Transverse colon (tissue), 4 donors: ENCODE data around the gene FAAH.

Experiments used
- POLR2AphosphoS5 ChIP-seq, 3 donors: sonication (generic); formaldehyde crosslinking; IDR thresholded peaks; one replicate each; pipeline ENCODE4 v1.6.1; 2016; ENCODE audit warnings: antibody characterized with exemption in 3 of 3
- TF ChIP-seq, protein P1 (sequence below), 5 experiments: fragments of 200-600 bp in 3 of 5; fragments of 450-650 bp in 2 of 5; sonication (generic) in 3 of 5; IDR thresholded peaks; 1 replicate in 2 of 5; 2 replicates in 3 of 5; pipeline ENCODE4 v1.5.1; 2016 to 2017; ENCODE audit warnings: antibody characterized with exemption in 5 of 5, inconsistent platforms in 3 of 5, mild to moderate bottlenecking in 2 of 5, moderate library complexity in 1 of 5

DNA sequence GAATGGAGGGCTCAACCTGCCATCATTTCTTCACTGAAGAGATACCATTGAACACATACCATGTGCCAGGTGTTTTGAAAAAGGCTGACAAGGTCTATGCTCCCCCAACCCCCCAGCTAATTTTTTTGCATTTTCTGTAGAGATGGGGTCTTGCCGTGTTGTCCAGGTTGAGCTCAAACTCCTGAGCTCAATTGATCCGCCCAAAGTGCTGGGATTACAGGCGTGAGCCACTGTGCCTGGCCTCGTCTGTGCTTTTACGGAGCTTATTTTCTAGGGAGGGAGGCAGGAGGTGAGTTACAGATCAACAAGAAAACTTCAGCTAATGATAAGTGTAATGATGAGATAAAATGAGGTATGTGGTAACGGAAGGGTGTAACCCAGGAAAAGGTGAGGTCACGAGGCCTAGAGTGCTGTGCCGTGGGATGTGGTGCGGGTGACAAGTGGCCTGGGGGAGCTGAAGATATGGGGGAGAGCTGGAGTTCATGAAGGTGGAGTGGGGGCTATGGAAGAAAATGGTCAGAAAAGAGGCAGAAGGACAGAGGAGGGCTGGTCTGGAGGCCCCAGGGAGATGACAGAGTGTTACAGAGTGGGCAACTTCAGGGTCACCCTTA is 28.2 kb downstream of the FAAH start:
- TF ChIP-seq, protein P1, sequence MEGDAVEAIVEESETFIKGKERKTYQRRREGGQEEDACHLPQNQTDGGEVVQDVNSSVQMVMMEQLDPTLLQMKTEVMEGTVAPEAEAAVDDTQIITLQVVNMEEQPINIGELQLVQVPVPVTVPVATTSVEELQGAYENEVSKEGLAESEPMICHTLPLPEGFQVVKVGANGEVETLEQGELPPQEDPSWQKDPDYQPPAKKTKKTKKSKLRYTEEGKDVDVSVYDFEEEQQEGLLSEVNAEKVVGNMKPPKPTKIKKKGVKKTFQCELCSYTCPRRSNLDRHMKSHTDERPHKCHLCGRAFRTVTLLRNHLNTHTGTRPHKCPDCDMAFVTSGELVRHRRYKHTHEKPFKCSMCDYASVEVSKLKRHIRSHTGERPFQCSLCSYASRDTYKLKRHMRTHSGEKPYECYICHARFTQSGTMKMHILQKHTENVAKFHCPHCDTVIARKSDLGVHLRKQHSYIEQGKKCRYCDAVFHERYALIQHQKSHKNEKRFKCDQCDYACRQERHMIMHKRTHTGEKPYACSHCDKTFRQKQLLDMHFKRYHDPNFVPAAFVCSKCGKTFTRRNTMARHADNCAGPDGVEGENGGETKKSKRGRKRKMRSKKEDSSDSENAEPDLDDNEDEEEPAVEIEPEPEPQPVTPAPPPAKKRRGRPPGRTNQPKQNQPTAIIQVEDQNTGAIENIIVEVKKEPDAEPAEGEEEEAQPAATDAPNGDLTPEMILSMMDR (IDR thresholded peaks at IDR 0.05): no peak
- TF ChIP-seq POLR2AphosphoS5 (IDR thresholded peaks at IDR 0.05): no peak
